Esophagus (tissue), 2 donors: Measurements from ENCODE around the gene MYO7B. TPM values are rescaled to one million over a fixed set of nuclear protein-coding genes. Genes with fewer than 3 reads are reported as not detected.

Experiments used
- H3K27ac ChIP-seq, 2 donors: one replicate each; pipeline ENCODE4 v1.5.1; 2013; ENCODE audit warnings: low read depth in 2 of 2, mild to moderate bottlenecking in 2 of 2, inconsistent platforms in 1 of 2, low read length in 1 of 2, moderate library complexity in 1 of 2
- H3K27me3 ChIP-seq, 2 donors: one replicate each; pipeline ENCODE4 v1.6.1; 2013; ENCODE audit warnings: low read length in 2 of 2, control low read depth in 1 of 2, mild to moderate bottlenecking in 1 of 2; ENCODE audit not compliant: insufficient read depth in 2 of 2, control insufficient read depth in 1 of 2
- H3K36me3 ChIP-seq, 2 donors: one replicate each; pipeline ENCODE4 v1.6.1; 2013; ENCODE audit warnings: low read length in 1 of 2; ENCODE audit not compliant: control insufficient read depth in 2 of 2, insufficient read depth in 2 of 2
- H3K4me1 ChIP-seq, 2 donors: one replicate each; pipeline ENCODE4 v1.6.1; 2013; ENCODE audit warnings: low read length in 1 of 2; ENCODE audit not compliant: control insufficient read depth in 2 of 2, insufficient read depth in 2 of 2
- H3K4me3 ChIP-seq, 2 donors: one replicate each; pipeline ENCODE4 v1.5.1; 2013; ENCODE audit warnings: low read length in 2 of 2, mild to moderate bottlenecking in 2 of 2, low read depth in 1 of 2, moderate library complexity in 1 of 2
- H3K9me3 ChIP-seq, 2 donors: one replicate each; pipeline ENCODE4 v1.6.1; 2013; ENCODE audit warnings: mild to moderate bottlenecking in 2 of 2, low read depth in 1 of 2, low read length in 1 of 2, moderate library complexity in 1 of 2; ENCODE audit not compliant: control insufficient read depth in 2 of 2, insufficient read depth in 1 of 2
- WGBS, 2 donors: extraction: QIAGEN DNeasy Blood & Tissue Kit; methylation state at CpG; one replicate each; pipeline ENCODE4 v1.1.7; 2013; 5-methylcytosine and 5-hydroxymethylcytosine counted together
- polyA plus RNA-seq, 2 donors: library from polyadenylated mRNA; stranded (reverse); fragments of 200-250 nt; gene quantifications; one replicate each; pipeline ENCODE4 v1.2.3, GENCODE V29; 2013
- donor health status: healthy with polysubstance abuse.
- donor health status: Bipolar disorder and iron deficiency.

MYO7B gene
- under 1 TPM; 0.09 to 0.20 TPM for polyA plus RNA-seq

- Histone ChIP-seq H3K27me3 (no peaks in the 10 kb centered on the region), H3K4me3 (no peak within 1 kb of the TSS), H3K27ac (no peak within 1 kb of the TSS), H3K36me3 (no peaks in the 10 kb centered on the region), H3K4me1 (no peaks in the 10 kb centered on the region), H3K9me3 (no peaks in the 10 kb centered on the region)
- WGBS, 2 donors = 65 to 76% methylated on average over 11 of the region's 11 CpGs
Observed at GRCh38 chr2:127535422-127535901, at the start of gene MYO7B. TSS of gene MYO7B (plus strand) at chr2:127535683. CDS start at chr2:127559723, 24,040 bp downstream.

GRCh38 chr2:127485694-127486071, 49.8 kb upstream of the MYO7B start:
- H3K36me3 ChIP-seq = peaks cover 24 to 33% of the 10 kb centered on the region in 2 donors
- no peaks in the 10 kb centered on the region for H3K27me3 ChIP-seq
- WGBS, 2 donors = 79% methylated on average over 5 of the region's 5 CpGs

GRCh38 chr2:127486247-127487058, 49.0 kb upstream of the MYO7B start:
- no peak overlapping the region for H3K4me3 ChIP-seq
- WGBS, 2 donors = 83 to 84% methylated on average over 8 of the region's 8 CpGs
- H3K27ac ChIP-seq = no peak overlapping the region
- H3K4me1 ChIP-seq = no peaks in the 10 kb centered on the region
- peaks cover 24 to 31% of the 10 kb centered on the region in 2 donors for H3K36me3 ChIP-seq
- no peaks in the 10 kb centered on the region for H3K27me3 ChIP-seq
- no peaks in the 10 kb centered on the region for H3K9me3 ChIP-seq

More at GRCh38 chr2:127485694-127486071, 49.8 kb upstream of the MYO7B start:
- no peak overlapping the region for H3K27ac ChIP-seq
- H3K4me1 ChIP-seq = no peaks in the 10 kb centered on the region
- no peak overlapping the region for H3K4me3 ChIP-seq
- H3K9me3 ChIP-seq = no peaks in the 10 kb centered on the region

- H3K36me3 ChIP-seq = peaks cover 21 to 27% of the 10 kb centered on the region in 2 donors
- H3K4me1 ChIP-seq = no peaks in the 10 kb centered on the region
- no peaks in the 10 kb centered on the region for H3K9me3 ChIP-seq
- H3K27ac ChIP-seq = no peak overlapping the region
- no peaks in the 10 kb centered on the region for H3K27me3 ChIP-seq
- H3K4me3 ChIP-seq = no peak overlapping the region
- 84 to 92% methylated on average over 4 of the region's 4 CpGs for WGBS, 2 donors
Observed at GRCh38 chr2:127490283-127490682, 45.2 kb upstream of the MYO7B start.

- no peak overlapping the region for H3K27ac ChIP-seq
- H3K4me3 ChIP-seq = no peak overlapping the region
- H3K36me3 ChIP-seq = peaks cover 7% of the 10 kb centered on the region in 2 donors
- WGBS, 2 donors = 92% methylated on average over 2 of the region's 2 CpGs
- H3K27me3 ChIP-seq = no peaks in the 10 kb centered on the region
- no peaks in the 10 kb centered on the region for H3K9me3 ChIP-seq
- no peaks in the 10 kb centered on the region for H3K4me1 ChIP-seq
Observed at GRCh38 chr2:127498386-127498785, 37.1 kb upstream of the MYO7B start.

- Histone ChIP-seq H3K36me3 (peaks cover 13 to 15% of the 10 kb centered on the region in 2 donors), H3K9me3 (no peaks in the 10 kb centered on the region), H3K27me3 (no peaks in the 10 kb centered on the region), H3K4me1 (peaks cover 0 to 2% of the 10 kb centered on the region in 2 donors), H3K27ac (no peak overlapping the region), H3K4me3 (no peak overlapping the region)
- 98 to 100% methylated on average over 2 of the region's 2 CpGs for WGBS, 2 donors
Observed at GRCh38 chr2:127503491-127503890, 32.0 kb upstream of the MYO7B start.

- H3K27ac ChIP-seq = no peak overlapping the region
- WGBS, 2 donors = 88 to 90% methylated on average over 11 of the region's 11 CpGs
- no peaks in the 10 kb centered on the region for H3K27me3 ChIP-seq
- peaks cover 13 to 15% of the 10 kb centered on the region in 2 donors for H3K36me3 ChIP-seq
- H3K4me3 ChIP-seq = no peak overlapping the region
- H3K9me3 ChIP-seq = no peaks in the 10 kb centered on the region
- H3K4me1 ChIP-seq = peaks cover 0 to 2% of the 10 kb centered on the region in 2 donors
Observed at GRCh38 chr2:127504552-127505430, 30.7 kb upstream of the MYO7B start.

GRCh38 chr2:127506510-127506909, 29.0 kb upstream of the MYO7B start:
- no peaks in the 10 kb centered on the region for H3K27me3 ChIP-seq
- 65 to 70% methylated on average over 1 of the region's 1 CpG for WGBS, 2 donors
- no peak overlapping the region for H3K4me3 ChIP-seq
- peaks cover 13 to 15% of the 10 kb centered on the region in 2 donors for H3K36me3 ChIP-seq
- H3K27ac ChIP-seq = no peak overlapping the region
- H3K9me3 ChIP-seq = no peaks in the 10 kb centered on the region
- H3K4me1 ChIP-seq = peaks cover 0 to 2% of the 10 kb centered on the region in 2 donors

GRCh38 chr2:127508023-127508630, 27.4 kb upstream of the MYO7B start:
- WGBS, 2 donors = 78% methylated on average over 4 of the region's 4 CpGs
- H3K9me3 ChIP-seq = no peaks in the 10 kb centered on the region
- H3K4me1 ChIP-seq = peaks cover 0 to 2% of the 10 kb centered on the region in 2 donors
- no peaks in the 10 kb centered on the region for H3K27me3 ChIP-seq
- peaks cover 11% of the 10 kb centered on the region in 2 donors for H3K36me3 ChIP-seq
- no peak overlapping the region for H3K27ac ChIP-seq
- no peak overlapping the region for H3K4me3 ChIP-seq
